HepG2 (cell line): Measurements from ENCODE around the gene PIP5K1C. TPM values are rescaled to one million over a fixed set of nuclear protein-coding genes. Genes with fewer than 3 reads are reported as not detected.

Experiments used
- ATAC-seq: fragments of 200-7000 bp; cut with Tn5 transposase; 3 replicates; pipeline ENCODE4 v1.9.1; 2020; ENCODE audit warnings: mild to moderate bottlenecking, moderate library complexity
- BruUV-seq: library from RNA; stranded (reverse); fragments of 400-500 nt; replicated peaks from 2 replicates; lab custom pipeline; 2021; lab: Mats Ljungman, UMichigan
- CTCF ChIA-PET: fragments of 300-600 bp; formaldehyde crosslinking; extraction: SDS; loops from one replicate; lab custom pipeline; 2021; ENCODE audit warnings: low total read pairs, inconsistent platforms, low intra/inter-chr PET ratio; lab: Yijun Ruan, JAX
- POLR2A ChIA-PET: fragments of 350-600 bp; sonication (Branson Sonifier 250); formaldehyde crosslinking; loops from one replicate; lab custom pipeline; 2020; ENCODE audit warnings: antibody characterized with exemption, inconsistent platforms; lab: Yijun Ruan, JAX
- DNase-seq: peaks from one replicate; pipeline ENCODE4 v3.0.0-alpha.2; 2015; ENCODE audit warnings: low spot score
- FAIRE-seq: peaks from 3 replicates; lab custom pipeline; 2011; peaks lifted over from hg19 to GRCh38; lab: Jason Lieb, UNC
- H2AFZ ChIP-seq: one replicate; pipeline ENCODE4 v1.6.1; 2011; ENCODE audit warnings: low read length, inconsistent platforms
- H3K27ac ChIP-seq: fragments of 300-600 bp; 3 replicates; pipeline ENCODE4 v1.8.0; 2011; ENCODE audit warnings: mixed run types, mild to moderate bottlenecking, mixed read lengths, low read length, inconsistent platforms; ENCODE audit not compliant: insufficient read depth; ENCODE audit errors: extremely low read length
- H3K27me3 ChIP-seq, 2 experiments: fragments of 200-600 bp in 1 of 2; 2 replicates in 1 of 2; 3 replicates in 1 of 2; pipeline versions ENCODE4 v1.6.0 to v1.8.0; 2011; ENCODE audit warnings: low read length in 2 of 2, mild to moderate bottlenecking in 2 of 2, moderate library complexity in 2 of 2, inconsistent platforms in 1 of 2; ENCODE audit not compliant: insufficient read depth in 2 of 2, control insufficient read depth in 1 of 2
- H3K36me3 ChIP-seq, 2 experiments: fragments of 200-600 bp in 1 of 2; replicated peaks in 1 of 2; 2 replicates in 1 of 2; 3 replicates in 1 of 2; pipeline versions ENCODE4 v1.5.1 to v1.8.0; 2011; ENCODE audit warnings: low read length in 2 of 2, inconsistent platforms in 1 of 2; ENCODE audit not compliant: insufficient read depth in 2 of 2, control insufficient read depth in 1 of 2
- H3K4me1 ChIP-seq: 2 replicates; pipeline ENCODE4 v1.5.1; 2012; ENCODE audit warnings: low read length, inconsistent platforms; ENCODE audit not compliant: insufficient read depth
- H3K4me2 ChIP-seq: 2 replicates; pipeline ENCODE4 v1.6.0; 2011; ENCODE audit warnings: low read depth, low read length, inconsistent platforms
- H3K4me3 ChIP-seq, 3 experiments: fragments of 200-600 bp in 1 of 3; sonication (generic), shearing (Covaris generic) in 1 of 3; replicated peaks in 1 of 3; 2 replicates each; pipeline ENCODE4 v1.5.1; 2011 to 2016; ENCODE audit warnings: low read length in 3 of 3, inconsistent platforms in 2 of 3, low read depth in 2 of 3, mild to moderate bottlenecking in 2 of 3, control low read depth in 1 of 3, mixed read lengths in 1 of 3; ENCODE audit not compliant: insufficient read depth in 1 of 3
- H3K79me2 ChIP-seq: one replicate; pipeline ENCODE4 v1.6.1; 2011; ENCODE audit warnings: low read length, inconsistent platforms; ENCODE audit not compliant: insufficient read depth
- H3K9ac ChIP-seq: 2 replicates; pipeline ENCODE4 v1.6.0; 2011; ENCODE audit warnings: mild to moderate bottlenecking, low read depth, low read length, inconsistent platforms; ENCODE audit not compliant: insufficient read depth
- H3K9me3 ChIP-seq: 2 replicates; pipeline ENCODE4 v1.5.1; 2012; ENCODE audit warnings: mild to moderate bottlenecking, low read length
- H4K20me1 ChIP-seq: 2 replicates; pipeline ENCODE4 v1.6.0; 2011; ENCODE audit warnings: inconsistent platforms, mild to moderate bottlenecking, low read length, moderate library complexity; ENCODE audit not compliant: insufficient read depth
- AGO2 ChIP-seq: fragments of 200-400 bp; formaldehyde crosslinking; optimal IDR thresholded peaks from 2 replicates; pipeline ENCODE3; 2017; ENCODE audit warnings: mild to moderate bottlenecking, low read depth, low read length, moderate library complexity
- EP300 ChIP-seq, 3 experiments: sonication (generic) in 1 of 3; formaldehyde crosslinking in 1 of 3; IDR thresholded peaks; 2 replicates each; pipeline versions ENCODE4 v1.5.1 to v1.6.1; 2011 to 2020; ENCODE audit warnings: low read depth in 2 of 3, low read length in 2 of 3, borderline replicate concordance in 1 of 3, improper control_type of control experiment in 1 of 3, mild to moderate bottlenecking in 1 of 3, missing genetic modification reagents in 1 of 3, moderate library complexity in 1 of 3
- HDAC2 ChIP-seq: sonication (generic); formaldehyde crosslinking; IDR thresholded peaks from 2 replicates; pipeline ENCODE4 v1.4.0; 2020; ENCODE audit warnings: missing genetic modification reagents
- HNRNPLL ChIP-seq: fragments of 200-400 bp; formaldehyde crosslinking; IDR thresholded peaks from 2 replicates; pipeline ENCODE4 v1.6.1; 2017; ENCODE audit warnings: mild to moderate bottlenecking, low read depth, low read length; ENCODE audit not compliant: poor library complexity, severe bottlenecking
- ZNF121 ChIP-seq: sonication (generic); formaldehyde crosslinking; IDR thresholded peaks from 2 replicates; pipeline ENCODE4 v1.5.0; 2020; ENCODE audit warnings: mild to moderate bottlenecking, missing genetic modification reagents
- WGBS: methylation state at CpG from one replicate; pipeline ENCODE4 v1.1.6; 2017; ENCODE audit warnings: low lambda C conversion rate; 5-methylcytosine and 5-hydroxymethylcytosine counted together
- in situ Hi-C: cut with HindIII; loops from 2 replicates; pipeline ENCODE4 v1.10.0; 2017; ENCODE audit warnings: low pct_unique_long_range_greater_than_20kb; ENCODE audit not compliant: extremely low pct_ligation_motif_present
- intact Hi-C: fragments of 100-400 bp; cut with micrococcal nuclease; formaldehyde crosslinking; loops from one replicate; pipeline ENCODE4 v1.10.0; 2022; ENCODE audit not compliant: unreplicated experiment
- polyA plus RNA-seq, 8 experiments: library from polyadenylated mRNA; depleted of rRNA in 3 of 8; stranded (reverse) in 7 of 8; unstranded in 1 of 8; fragments of >200 nt; fragmentation: Illumina TruSeq in 4 of 8; extraction: Trizol in 4 of 8; gene quantifications; 2 replicates each; pipeline versions ENCODE4 v1.2.1 to v1.2.3, GENCODE V29; 2011 to 2016; ENCODE audit warnings: low read depth in 4 of 8, missing spikeins in 1 of 8, mixed read lengths in 1 of 8; ENCODE audit not compliant: insufficient read depth in 1 of 8
- total RNA-seq, 5 experiments: library from RNA; depleted of rRNA; stranded (reverse); fragments of >200 nt; fragmentation: Illumina TruSeq; extraction: Trizol; gene quantifications; 2 replicates each; pipeline ENCODE4 v1.2.3, GENCODE V29; 2016; ENCODE audit warnings: low read depth in 1 of 5

Gene PIP5K1C
- total and polyA plus RNA-seq, 2 of the 13 experiments (the other 11 are each of a cell fraction or from before 2014, with no cell fraction given), result 3.6 to 4.3 TPM

DNA sequence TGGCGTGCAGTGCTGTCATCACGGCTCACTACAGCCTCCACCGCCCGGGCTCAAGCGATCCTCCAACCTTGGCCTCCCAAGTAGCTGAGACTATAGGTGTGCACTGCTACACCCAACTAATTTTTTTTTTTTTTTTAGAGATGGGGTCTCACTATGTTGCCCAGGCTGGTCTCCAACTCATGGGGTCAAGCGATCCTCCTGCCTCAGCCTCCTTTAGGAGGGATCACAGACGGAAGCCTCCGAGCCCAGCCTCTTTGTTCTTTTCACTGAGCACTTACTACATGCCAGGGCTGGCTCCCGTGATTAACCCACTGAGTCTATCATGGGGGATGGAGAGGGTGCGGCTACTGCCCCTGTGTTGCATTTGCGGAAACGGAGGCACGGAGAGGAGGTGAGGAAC lies 60.8 kb downstream of the PIP5K1C start:
- no peaks in the 10 kb centered on the region for H4K20me1 ChIP-seq
- H3K9me3 ChIP-seq, result no peaks in the 10 kb centered on the region
- no peak for TF ChIP-seq EP300 (IDR thresholded peaks at IDR 0.05; ENCODE audit: low read depth in 2 of 2, low read length in 2 of 2)
- no peak for TF ChIP-seq EP300 (CRISPR knock-in tag; IDR thresholded peaks at IDR 0.05; ENCODE audit: borderline replicate concordance)
- TF ChIP-seq ZNF121 (CRISPR knock-in tag), result 0 out of 2 replicates have a peak, but pooled peaks have one; percentile 18
- TF ChIP-seq, all 625 proteins: peak for 1
- no peak for DNase-seq
- no peak overlapping the region for H3K27ac ChIP-seq
- WGBS, result 98% methylated on average over 13 of the region's 13 CpGs
- peaks cover 2 to 3% of the 10 kb centered on the region in 2 experiments; a peak in 2 of 5 replicates for H3K36me3 ChIP-seq
- in situ Hi-C loops, result no loop called here
- intact Hi-C loops, result no loop called here
- ChIA-PET POLR2A (no interaction called here), CTCF (no interaction called here)
- no peak overlapping the region for H3K9ac ChIP-seq
- no peaks in the 10 kb centered on the region for H3K79me2 ChIP-seq
- H3K27me3 ChIP-seq, result no peaks in the 10 kb centered on the region
- H3K4me2 ChIP-seq, result no peak overlapping the region
- no peak overlapping the region for H2AFZ ChIP-seq
- no peak overlapping the region for H3K4me3 ChIP-seq
- no TSS peak for BruUV-seq
- FAIRE-seq, result no peak
- no peaks in the 10 kb centered on the region for H3K4me1 ChIP-seq
- ATAC-seq, result no peak

- H4K20me1 ChIP-seq, result no peaks in the 10 kb centered on the region
- POLR2A ChIA-PET, result no interaction called here
- peak; percentile 37 for TF ChIP-seq AGO2
- TF ChIP-seq HNRNPLL, result peak; percentile 47
- no peak for TF ChIP-seq HDAC2
- DNase-seq (no peak), ATAC-seq (no peak), FAIRE-seq (no peak)
- BruUV-seq, result no TSS peak
- no peak overlapping the region for H3K9ac ChIP-seq
- CTCF ChIA-PET, result no interaction called here
- no peaks in the 10 kb centered on the region for H3K9me3 ChIP-seq
- 93% methylated on average over 28 of the region's 55 CpGs for WGBS
- H3K36me3 ChIP-seq, result peaks cover 2 to 3% of the 10 kb centered on the region in 2 experiments; a peak in 2 of 5 replicates
- H3K27ac ChIP-seq, result no peak overlapping the region
- H3K4me3 ChIP-seq, result no peak overlapping the region
- H3K4me1 ChIP-seq, result no peaks in the 10 kb centered on the region
- in situ Hi-C loops, result no loop called here
- H3K27me3 ChIP-seq, result no peaks in the 10 kb centered on the region
- H3K79me2 ChIP-seq, result no peaks in the 10 kb centered on the region
- no peak overlapping the region for H2AFZ ChIP-seq
- no peak overlapping the region for H3K4me2 ChIP-seq
- intact Hi-C loops, result no loop called here
These were observed 61.8 kb downstream of the PIP5K1C start for GRCh38 chr19:3638208-3639193.
